GM12878 (cell line): Measurements from ENCODE around the gene AFAP1L2. TPM values are rescaled to one million over a fixed set of nuclear protein-coding genes. Genes with fewer than 3 reads are reported as not detected.

Source experiments
- ATAC-seq: fragments of 200-7000 bp; cut with Tn5 transposase; 3 replicates; pipeline ENCODE4 v1.9.1; 2020; ENCODE audit warnings: mild to moderate bottlenecking, moderate library complexity
- BruUV-seq: library from RNA; stranded (reverse); fragments of 400-500 nt; replicated peaks from 2 replicates; lab custom pipeline; 2021; lab: Mats Ljungman, UMichigan
- CTCF ChIA-PET: fragments of 300-600 bp; sonication (Branson Sonifier 250); formaldehyde crosslinking; extraction: SDS; loops from one replicate; lab custom pipeline; 2021; ENCODE audit warnings: inconsistent platforms; lab: Yijun Ruan, JAX
- POLR2A ChIA-PET: fragments of 350-600 bp; formaldehyde crosslinking; extraction: SDS; loops from one replicate; lab custom pipeline; 2021; ENCODE audit warnings: inconsistent platforms; lab: Charles Lee
- RAD21 ChIA-PET: fragments of 300-600 bp; sonication (Branson Sonifier 250); formaldehyde crosslinking; loops from one replicate; lab custom pipeline; 2023; ENCODE audit warnings: antibody characterized with exemption; ENCODE audit not compliant: unreplicated experiment; lab: Charles Lee
- SMC1A ChIA-PET: fragments of 300-600 bp; sonication (Branson Sonifier 250); formaldehyde crosslinking; loops from one replicate; lab custom pipeline; 2023; ENCODE audit not compliant: unreplicated experiment, uncharacterized antibody; lab: Charles Lee
- DNase-seq: peaks from one replicate; pipeline ENCODE4 v3.0.0-alpha.2; 2011; ENCODE audit warnings: low read depth, low spot score
- FAIRE-seq: peaks from 3 replicates; lab custom pipeline; 2011; peaks lifted over from hg19 to GRCh38; lab: Jason Lieb, UNC
- H2AFZ ChIP-seq: 2 replicates; pipeline ENCODE4 v1.6.0; 2011; ENCODE audit warnings: low read depth, low read length, control low read depth; ENCODE audit not compliant: control insufficient read depth
- H3K27ac ChIP-seq: 2 replicates; pipeline ENCODE4 v1.5.1; 2011; ENCODE audit warnings: control low read depth; ENCODE audit not compliant: control insufficient read depth, insufficient read depth
- H3K27me3 ChIP-seq, 2 experiments: replicated peaks in 1 of 2; 2 replicates each; pipeline versions ENCODE4 v1.6.0 to v1.6.1; 2011; ENCODE audit warnings: low read length in 1 of 2; ENCODE audit not compliant: control insufficient read depth in 2 of 2, insufficient read depth in 2 of 2
- H3K36me3 ChIP-seq, 2 experiments: 2 replicates each; pipeline ENCODE4 v1.5.1; 2011; ENCODE audit warnings: low read length in 1 of 2; ENCODE audit not compliant: control insufficient read depth in 2 of 2, insufficient read depth in 2 of 2
- H3K4me1 ChIP-seq: 2 replicates; pipeline ENCODE4 v1.6.1; 2011; ENCODE audit warnings: mild to moderate bottlenecking, low read length, moderate library complexity, mixed read lengths; ENCODE audit not compliant: control insufficient read depth, insufficient read depth
- H3K4me2 ChIP-seq: 2 replicates; pipeline ENCODE4 v1.6.0; 2011; ENCODE audit warnings: control low read depth; ENCODE audit not compliant: control insufficient read depth, insufficient read depth
- H3K4me3 ChIP-seq: fragments of 200-600 bp; sonication (generic); 2 replicates; pipeline ENCODE4 v1.5.1; 2016
- H3K79me2 ChIP-seq: 2 replicates; pipeline ENCODE4 v1.6.0; 2011; ENCODE audit warnings: low read length; ENCODE audit not compliant: control insufficient read depth, insufficient read depth
- H3K9ac ChIP-seq: 2 replicates; pipeline ENCODE4 v1.8.0; 2011; ENCODE audit warnings: low read length, control low read depth, mixed read lengths; ENCODE audit not compliant: control insufficient read depth, insufficient read depth
- H3K9me3 ChIP-seq: replicated peaks from 3 replicates; pipeline ENCODE4 v1.5.1; 2011; ENCODE audit warnings: mild to moderate bottlenecking, low read length; ENCODE audit not compliant: control insufficient read depth, insufficient read depth
- H4K20me1 ChIP-seq: 2 replicates; pipeline ENCODE4 v1.6.0; 2011; ENCODE audit not compliant: control insufficient read depth, insufficient read depth
- BACH1 ChIP-seq: fragments of 450-650 bp; IDR thresholded peaks from 2 replicates; pipeline ENCODE4 v1.6.1; 2017; ENCODE audit warnings: mild to moderate bottlenecking, borderline replicate concordance
- CREM ChIP-seq: IDR thresholded peaks from 2 replicates; pipeline ENCODE4 v1.6.1; 2014; ENCODE audit warnings: antibody characterized with exemption, low read depth
- GABPA ChIP-seq: IDR thresholded peaks from 2 replicates; pipeline ENCODE4 v1.6.1; 2014; ENCODE audit warnings: antibody characterized with exemption, low read depth, mild to moderate bottlenecking, inconsistent platforms
- HDAC6 ChIP-seq: fragments of 200-600 bp; sonication (generic); IDR thresholded peaks from one replicate; pipeline ENCODE4 v1.8.0; 2017; ENCODE audit warnings: antibody characterized with exemption; ENCODE audit not compliant: unreplicated experiment
- MEF2A ChIP-seq: IDR thresholded peaks from 2 replicates; pipeline ENCODE4 v1.6.1; 2011; ENCODE audit warnings: low read depth, mild to moderate bottlenecking, low read length, moderate library complexity; ENCODE audit not compliant: insufficient read depth
- NFYA ChIP-seq: IDR thresholded peaks from 2 replicates; pipeline ENCODE4 v1.6.1; 2011; ENCODE audit warnings: low read depth, mild to moderate bottlenecking, low read length, improper control_type of control experiment, borderline replicate concordance
- PAX5 ChIP-seq: IDR thresholded peaks from 2 replicates; pipeline ENCODE4 v1.6.1; 2011; ENCODE audit warnings: low read depth, low read length, borderline replicate concordance
- WGBS: methylation state at CpG from one replicate; pipeline ENCODE4 v1.1.6; 2016; ENCODE audit warnings: low lambda C conversion rate; ENCODE audit not compliant: insufficient replicate concordance, insufficient coverage; ENCODE audit errors: missing lambda C conversion rate; 5-methylcytosine and 5-hydroxymethylcytosine counted together
- in situ Hi-C: fragments of 300-500 bp; cut with MboI; formaldehyde crosslinking; loops from 9 replicates; pipeline ENCODE4 v1.14.3; 2018; ENCODE audit warnings: mixed read lengths
- intact Hi-C: fragments of 100-400 bp; cut with micrococcal nuclease; formaldehyde crosslinking; loops from one replicate; pipeline ENCODE4 v1.14.2; 2022; ENCODE audit not compliant: unreplicated experiment
- polyA plus RNA-seq, 11 experiments: library from polyadenylated mRNA; depleted of rRNA in 4 of 11; unstranded in 6 of 11; stranded (reverse) in 5 of 11; fragments of >200 nt; fragmentation: Nextera tagmentation in 4 of 11; fragmentation: Illumina TruSeq in 1 of 11; extraction: Ambion mirVana in 4 of 11; extraction: Trizol in 1 of 11; gene quantifications; 1 replicate in 1 of 11; 2 replicates in 10 of 11; pipeline versions ENCODE4 v1.2.1 to v1.2.3, GENCODE V29; 2011 to 2016; ENCODE audit warnings: inconsistent platforms in 2 of 11, missing spikeins in 2 of 11, low read depth in 1 of 11
- total RNA-seq, 4 experiments: library from RNA; depleted of rRNA in 3 of 4; stranded (reverse); fragments of >200 nt in 3 of 4; fragmentation: Illumina TruSeq in 1 of 4; extraction: Trizol in 1 of 4; gene quantifications; 2 replicates each; pipeline versions ENCODE4 v1.2.1 to v1.2.3, GENCODE V29; 2013 to 2021

The AFAP1L2 gene
- total and polyA plus RNA-seq, 10 of the 15 experiments (the other 5 are each of a cell fraction or from before 2014, with no cell fraction given) = 0.03 to 4.0 (median 0.34) TPM

DNA sequence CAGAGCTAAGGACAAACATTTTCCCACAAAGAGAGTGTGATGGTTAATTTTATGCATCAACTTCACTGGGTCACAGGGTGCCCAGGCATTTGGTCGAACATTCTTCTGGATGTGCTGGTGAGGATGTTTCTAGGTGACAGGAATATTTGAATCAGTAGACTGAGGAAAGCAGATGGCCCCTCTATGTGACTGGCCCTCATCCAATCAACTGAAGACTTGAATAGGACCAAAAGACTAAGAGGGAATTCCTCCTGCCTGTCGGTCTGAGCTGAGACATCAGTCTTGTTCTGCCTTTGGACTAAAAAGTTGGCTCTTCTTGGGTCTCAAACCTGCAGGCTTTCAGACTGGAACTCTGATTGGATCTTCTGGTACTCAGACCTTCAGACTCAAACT, 44.4 kb downstream of the AFAP1L2 start:
- FAIRE-seq (no peak), DNase-seq (no peak)
- ChIA-PET SMC1A (no interaction called here), RAD21 (no interaction called here)
- Histone ChIP-seq H3K4me3 (no peak overlapping the region), H3K27ac (no peak overlapping the region), H3K4me1 (no peaks in the 10 kb centered on the region; the same call in 1 of the 2 replicates), H3K36me3 (no peaks in the 10 kb centered on the region)
- TF ChIP-seq NFYA = no peak
- TF ChIP-seq HDAC6 = no peak
- no peak for TF ChIP-seq MEF2A
- TF ChIP-seq PAX5 = no peak
- no peak for TF ChIP-seq CREM
- no peak for TF ChIP-seq GABPA
- TF ChIP-seq, all 136 proteins: peak for 0
- Histone ChIP-seq H2AFZ (no peak overlapping the region), H3K9ac (no peak overlapping the region), H4K20me1 (no peaks in the 10 kb centered on the region), H3K79me2 (no peaks in the 10 kb centered on the region), H3K4me2 (no peak overlapping the region), H3K9me3 (no peaks in the 10 kb centered on the region), H3K27me3 (no peaks in the 10 kb centered on the region; a peak in 1 of 4 replicates)
- intact Hi-C loops (no loop called here), in situ Hi-C loops (no loop called here)
- ATAC-seq = no peak
- CTCF ChIA-PET = no interaction called here
- 10% methylated on average over 2 of the region's 2 CpGs for WGBS
- POLR2A ChIA-PET = no interaction called here
- no TSS peak for BruUV-seq

- H3K36me3 ChIP-seq = no peaks in the 10 kb centered on the region
- ChIA-PET CTCF (no interaction called here), RAD21 (no interaction called here), SMC1A (no interaction called here)
- no peak overlapping the region for H3K4me2 ChIP-seq
- BruUV-seq = no TSS peak
- no peak overlapping the region for H3K27ac ChIP-seq
- no peak overlapping the region for H2AFZ ChIP-seq
- H3K27me3 ChIP-seq = no peaks in the 10 kb centered on the region; a peak in 1 of 4 replicates
- no peaks in the 10 kb centered on the region for H3K79me2 ChIP-seq
- intact Hi-C loops (no loop called here), in situ Hi-C loops (no loop called here)
- H3K4me3 ChIP-seq = no peak overlapping the region
- H3K9ac ChIP-seq = no peak overlapping the region
- FAIRE-seq = peak; percentile 27
- H3K4me1 ChIP-seq = no peaks in the 10 kb centered on the region; the same call in 1 of the 2 replicates
- no peak for TF ChIP-seq BACH1
- TF ChIP-seq, all 136 proteins: peak for 0
- WGBS = 26% methylated on average over 3 of the region's 3 CpGs
- no peak for ATAC-seq
- Histone ChIP-seq H4K20me1 (no peaks in the 10 kb centered on the region), H3K9me3 (no peaks in the 10 kb centered on the region)
- no peak for DNase-seq
- POLR2A ChIA-PET = no interaction called here
These were observed 45.0 kb downstream of the AFAP1L2 start for GRCh38 chr10:114359041-114359952.
